Mesenchymal stem cell (in vitro differentiated cells and primary cell): ENCODE measurements around the gene NUDCD3.

Experiments used
- DNase-seq: peaks from one replicate; pipeline ENCODE4 v3.0.0-alpha.2; 2013
- H2AFZ ChIP-seq: one replicate; pipeline ENCODE4 v1.6.1; 2013; ENCODE audit warnings: low read depth, mild to moderate bottlenecking, control low read depth, inconsistent platforms, low read length, moderate library complexity
- H2AK5ac ChIP-seq: 2 replicates; pipeline ENCODE4 v1.6.1; 2013; ENCODE audit warnings: low read length, moderate library complexity, mild to moderate bottlenecking, inconsistent platforms; ENCODE audit not compliant: severe bottlenecking
- H2BK120ac ChIP-seq: one replicate; pipeline ENCODE4 v1.6.1; 2013; ENCODE audit warnings: low read depth, mild to moderate bottlenecking, inconsistent platforms, low read length, moderate library complexity
- H2BK12ac ChIP-seq, 2 experiments: one replicate each; pipeline ENCODE4 v1.6.1; 2013; ENCODE audit warnings: inconsistent platforms in 2 of 2, low read length in 2 of 2, mild to moderate bottlenecking in 2 of 2, moderate library complexity in 2 of 2, control low read depth in 1 of 2
- H2BK15ac ChIP-seq: one replicate; pipeline ENCODE4 v1.6.1; 2013; ENCODE audit warnings: mild to moderate bottlenecking, low read depth, inconsistent platforms; ENCODE audit not compliant: poor library complexity, severe bottlenecking
- H2BK5ac ChIP-seq: 2 replicates; pipeline ENCODE4 v1.6.1; 2013; ENCODE audit warnings: low read depth, mild to moderate bottlenecking, low read length, control low read depth, inconsistent platforms; ENCODE audit not compliant: poor library complexity, severe bottlenecking
- H3K14ac ChIP-seq, 2 experiments: one replicate each; pipeline ENCODE4 v1.6.1; 2013; ENCODE audit warnings: inconsistent platforms in 2 of 2, low read length in 2 of 2, control low read depth in 1 of 2, mild to moderate bottlenecking in 1 of 2, moderate library complexity in 1 of 2
- H3K18ac ChIP-seq, 2 experiments: one replicate each; pipeline ENCODE4 v1.6.1; 2013; ENCODE audit warnings: inconsistent platforms in 2 of 2, low read length in 2 of 2, control low read depth in 1 of 2, low read depth in 1 of 2, mild to moderate bottlenecking in 1 of 2
- H3K23ac ChIP-seq, 2 experiments: one replicate each; pipeline ENCODE4 v1.6.1; 2013; ENCODE audit warnings: inconsistent platforms in 2 of 2, low read length in 2 of 2, mild to moderate bottlenecking in 2 of 2, moderate library complexity in 2 of 2, control low read depth in 1 of 2
- H3K27ac ChIP-seq: 2 replicates; pipeline ENCODE4 v1.5.1; 2013; ENCODE audit warnings: mild to moderate bottlenecking, moderate library complexity, low read length, control low read depth, inconsistent platforms; ENCODE audit not compliant: poor library complexity, severe bottlenecking
- H3K27me3 ChIP-seq, 2 experiments: 2 replicates each; pipeline versions ENCODE4 v1.6.1 to v1.7.0; 2013; ENCODE audit warnings: low read length in 2 of 2, mild to moderate bottlenecking in 2 of 2, moderate library complexity in 2 of 2, control low read depth in 1 of 2, inconsistent platforms in 1 of 2; ENCODE audit not compliant: control insufficient read depth in 1 of 2, insufficient read depth in 1 of 2
- H3K36me3 ChIP-seq, 2 experiments: 2 replicates each; pipeline versions ENCODE4 v1.6.1 to v1.7.0; 2013; ENCODE audit warnings: low read length in 2 of 2, control low read depth in 1 of 2, inconsistent platforms in 1 of 2, low read depth in 1 of 2, mild to moderate bottlenecking in 1 of 2; ENCODE audit not compliant: insufficient read depth in 2 of 2, control insufficient read depth in 1 of 2
- H3K4ac ChIP-seq, 2 experiments: one replicate each; pipeline ENCODE4 v1.6.1; 2013; ENCODE audit warnings: inconsistent platforms in 2 of 2, low read length in 2 of 2, mild to moderate bottlenecking in 2 of 2, moderate library complexity in 2 of 2, control low read depth in 1 of 2, low read depth in 1 of 2
- H3K4me1 ChIP-seq: 2 replicates; pipeline ENCODE4 v1.6.1; 2013; ENCODE audit warnings: low read depth, low read length, control low read depth; ENCODE audit not compliant: control insufficient read depth, insufficient read depth
- H3K4me2 ChIP-seq: 2 replicates; pipeline ENCODE4 v1.6.1; 2013; ENCODE audit warnings: low read length, mild to moderate bottlenecking, inconsistent platforms; ENCODE audit not compliant: poor library complexity, severe bottlenecking
- H3K4me3 ChIP-seq, 2 experiments: 2 replicates each; pipeline versions ENCODE4 v1.5.1 to v1.7.0; 2013; ENCODE audit warnings: low read length in 2 of 2, mild to moderate bottlenecking in 2 of 2, control low read depth in 1 of 2, low read depth in 1 of 2; ENCODE audit not compliant: insufficient read depth in 1 of 2
- H3K79me1 ChIP-seq: replicated peaks from 2 replicates; pipeline ENCODE4 v1.6.1; 2013; ENCODE audit warnings: mild to moderate bottlenecking, control low read depth, low read length, inconsistent platforms; ENCODE audit not compliant: poor library complexity, severe bottlenecking
- H3K9ac ChIP-seq: 2 replicates; pipeline ENCODE4 v1.7.0; 2013; ENCODE audit warnings: mild to moderate bottlenecking, low read length, moderate library complexity
- H3K9me3 ChIP-seq: 2 replicates; pipeline ENCODE4 v1.7.0; 2013; ENCODE audit warnings: mild to moderate bottlenecking, low read length; ENCODE audit not compliant: control insufficient read depth
- H4K8ac ChIP-seq: one replicate; pipeline ENCODE4 v1.6.1; 2013; ENCODE audit warnings: inconsistent platforms, mild to moderate bottlenecking, low read length, moderate library complexity
- H4K91ac ChIP-seq: one replicate; pipeline ENCODE4 v1.6.1; 2013; ENCODE audit warnings: mild to moderate bottlenecking, low read length, inconsistent platforms
- WGBS: methylation state at CpG from one replicate; pipeline ENCODE4 v1.1.7; 2013; ENCODE audit warnings: mixed read lengths; 5-methylcytosine and 5-hydroxymethylcytosine counted together

The NUDCD3 gene

GRCh38 chr7:44463169-44463808 is 27.2 kb downstream of the NUDCD3 start:
- no peak overlapping the region for H2BK12ac ChIP-seq

GRCh38 chr7:44461387-44461786 is 29.1 kb downstream of the NUDCD3 start:
- peak overlapping the region; percentile 40 for H2AK5ac ChIP-seq
- 45% methylated on average over 2 of the region's 2 CpGs for WGBS
- peak; percentile 60 for DNase-seq

More at GRCh38 chr7:44463169-44463808, 27.2 kb downstream of the NUDCD3 start:
- H2AK5ac ChIP-seq, result no peak overlapping the region
- no peak overlapping the region for H3K4me3 ChIP-seq
- no peak overlapping the region for H4K8ac ChIP-seq
- peaks cover 14 to 21% of the 10 kb centered on the region in 2 experiments for H3K36me3 ChIP-seq
- H3K18ac ChIP-seq, result no peak overlapping the region
- peaks cover 30% of the 10 kb centered on the region for H3K4me1 ChIP-seq
- no peak overlapping the region for H2BK5ac ChIP-seq
- H3K4ac ChIP-seq, result no peak overlapping the region
- no peak overlapping the region for H2BK120ac ChIP-seq
- H2AFZ ChIP-seq, result no peak overlapping the region
- no peak overlapping the region for H3K9ac ChIP-seq
- H4K91ac ChIP-seq, result no peak overlapping the region
- no peak overlapping the region for H3K23ac ChIP-seq
- DNase-seq, result no peak
- no peak overlapping the region for H3K4me2 ChIP-seq
- peaks cover 13% of the 10 kb centered on the region for H3K79me1 ChIP-seq
- no peak overlapping the region for H3K27ac ChIP-seq
- H3K27me3 ChIP-seq, result no peaks in the 10 kb centered on the region
- WGBS, result 100% methylated on average over 1 of the region's 1 CpG
- no peak overlapping the region for H2BK15ac ChIP-seq
- H3K14ac ChIP-seq, result no peak overlapping the region
- no peaks in the 10 kb centered on the region for H3K9me3 ChIP-seq

GRCh38 chr7:44460325-44460724 is 30.1 kb downstream of the NUDCD3 start:
- Histone ChIP-seq H3K23ac (no peak overlapping the region), H2BK12ac (no peak overlapping the region), H3K9ac (no peak overlapping the region), H3K18ac (no peak overlapping the region), H3K14ac (no peak overlapping the region), H2BK15ac (no peak overlapping the region), H3K4me1 (peaks cover 13% of the 10 kb centered on the region), H3K79me1 (peaks cover 9% of the 10 kb centered on the region), H3K4me3 (no peak overlapping the region), H3K9me3 (no peaks in the 10 kb centered on the region), H2BK120ac (no peak overlapping the region), H4K91ac (no peak overlapping the region), H2AFZ (no peak overlapping the region), H3K4me2 (no peak overlapping the region), H3K27me3 (no peaks in the 10 kb centered on the region), H3K36me3 (peaks cover 6 to 15% of the 10 kb centered on the region in 2 experiments), H3K4ac (no peak overlapping the region), H4K8ac (no peak overlapping the region), H2BK5ac (no peak overlapping the region), H3K27ac (peak overlapping the region; percentile 59), H2AK5ac (no peak overlapping the region)
- no peak for DNase-seq
- WGBS, result 94% methylated on average over 2 of the region's 3 CpGs

More at GRCh38 chr7:44461387-44461786, 29.1 kb downstream of the NUDCD3 start:
- Histone ChIP-seq H3K14ac (peak overlapping the region in 1 of 2 experiments; percentile 45), H2AFZ (no peak overlapping the region), H3K4ac (no peak overlapping the region), H2BK120ac (no peak overlapping the region), H3K9me3 (no peaks in the 10 kb centered on the region), H3K4me1 (peaks cover 20% of the 10 kb centered on the region), H3K27ac (peak overlapping the region; percentile 6), H3K9ac (no peak overlapping the region), H3K23ac (no peak overlapping the region), H3K18ac (no peak overlapping the region), H3K4me3 (peak overlapping the region in 1 of 2 experiments; percentile 10), H2BK12ac (no peak overlapping the region), H4K8ac (no peak overlapping the region), H3K79me1 (peaks cover 8% of the 10 kb centered on the region), H3K4me2 (no peak overlapping the region), H3K27me3 (no peaks in the 10 kb centered on the region), H2BK15ac (no peak overlapping the region), H2BK5ac (no peak overlapping the region), H4K91ac (no peak overlapping the region), H3K36me3 (peaks cover 5 to 13% of the 10 kb centered on the region in 2 experiments)

GRCh38 chr7:44455155-44455554 is 35.3 kb downstream of the NUDCD3 start:
- H4K8ac ChIP-seq, result no peak overlapping the region
- no peak overlapping the region for H2BK12ac ChIP-seq

More at GRCh38 chr7:44455155-44455554, 35.3 kb downstream of the NUDCD3 start:
- Histone ChIP-seq H2AK5ac (no peak overlapping the region), H3K4me2 (no peak overlapping the region), H2BK120ac (no peak overlapping the region), H3K4me1 (peaks cover 3% of the 10 kb centered on the region), H3K14ac (no peak overlapping the region), H3K79me1 (peaks cover 22% of the 10 kb centered on the region), H3K9ac (no peak overlapping the region), H3K27me3 (no peaks in the 10 kb centered on the region), H2BK15ac (no peak overlapping the region), H3K4ac (no peak overlapping the region), H3K9me3 (no peaks in the 10 kb centered on the region), H3K27ac (no peak overlapping the region), H3K23ac (no peak overlapping the region), H3K18ac (no peak overlapping the region), H2BK5ac (no peak overlapping the region), H3K36me3 (peaks cover 14 to 35% of the 10 kb centered on the region in 2 experiments), H4K91ac (no peak overlapping the region), H2AFZ (no peak overlapping the region), H3K4me3 (no peak overlapping the region)
- DNase-seq, result no peak
- 98% methylated on average over 3 of the region's 3 CpGs for WGBS
